Activated CD4-positive, alpha-beta T cell treated with anti-CD3 and anti-CD28 coated beads for 4 hours (primary cell): ENCODE data around the gene CC2D2B.
A peak's percentile ranks its signal among the peaks of the same experiment; 100 is the strongest.
"Not testable (repeated sequence)": the region's sequence is repeated elsewhere in the genome, so short reads cannot be mapped to it uniquely, and the experiment has no call there.

ENCODE experiments used
- DNase-seq, 2 donors: peaks; one replicate each; pipeline ENCODE4 v3.0.0-alpha.2; 2020

The CC2D2B gene

DNA sequence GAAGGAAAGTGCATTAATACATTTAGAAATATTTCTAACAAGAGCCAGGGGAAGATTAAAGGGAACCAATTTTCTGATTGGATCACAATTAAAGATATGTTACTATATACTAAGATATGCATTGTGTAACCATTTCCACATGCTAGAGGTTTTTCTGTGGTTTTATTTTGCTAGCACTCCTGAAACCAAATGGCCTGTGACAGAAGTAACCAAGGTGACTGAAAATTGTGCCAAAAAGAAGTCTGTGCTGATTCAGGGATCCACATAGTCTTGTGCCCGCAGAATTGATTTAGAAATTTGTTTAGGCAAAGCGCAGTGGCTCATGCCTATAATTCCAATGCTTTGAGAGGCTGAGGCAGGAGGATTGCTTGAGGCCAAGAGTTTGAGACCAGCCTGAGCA lies 1.8 kb downstream of the CC2D2B start:
- no peak for DNase-seq

DNA sequence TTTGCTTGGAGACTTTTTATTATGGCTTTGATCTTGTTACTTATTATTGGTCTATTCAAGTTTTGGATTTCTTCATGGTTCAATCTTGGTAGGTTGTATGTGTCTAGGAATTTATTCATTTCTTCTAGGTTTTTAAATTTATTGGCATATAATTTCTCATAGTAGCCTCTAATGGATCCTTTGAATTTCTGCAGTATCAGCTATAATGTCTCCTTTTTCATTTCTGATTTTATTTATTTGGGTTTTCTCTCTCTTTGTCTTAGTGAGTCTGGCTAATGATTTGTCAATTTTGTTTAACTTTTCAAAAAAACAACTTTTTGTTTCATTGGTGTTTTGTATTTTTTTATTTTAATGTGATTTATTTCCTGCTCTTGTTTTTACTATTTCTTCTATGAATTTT lies 8.3 kb downstream of the CC2D2B start:
- not testable (repeated sequence) for DNase-seq

DNA sequence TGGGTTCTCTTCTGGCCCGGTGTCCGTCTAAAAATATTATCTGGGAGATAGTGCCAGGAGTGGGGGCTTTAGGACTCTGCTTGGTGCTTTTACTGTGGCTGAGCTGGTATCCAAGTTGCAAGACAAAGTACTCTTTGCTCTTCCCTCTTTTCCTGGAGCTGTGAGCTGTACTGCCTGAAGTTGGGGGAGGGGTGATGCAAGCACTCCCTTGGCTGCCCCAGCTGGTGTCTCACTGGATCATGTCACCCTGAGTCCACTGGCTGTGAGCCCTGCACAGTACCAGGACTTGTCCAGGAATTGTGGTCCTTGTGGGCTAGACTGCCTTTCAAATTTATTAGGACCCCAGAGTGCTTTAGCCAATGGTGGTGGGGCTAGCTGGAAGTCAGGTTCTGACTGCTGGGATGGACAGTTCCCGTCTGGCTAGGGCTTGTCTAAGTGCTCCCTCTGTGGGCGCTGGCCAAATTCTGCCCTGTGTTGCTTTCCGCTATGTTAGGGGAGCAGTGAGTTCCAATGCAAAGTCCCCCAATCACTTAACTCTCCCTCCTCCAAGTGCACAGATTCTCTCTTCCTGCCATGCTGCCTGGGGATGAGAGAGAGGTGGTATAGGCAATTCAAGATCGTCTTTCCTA lies 13.1 kb downstream of the CC2D2B start:
- DNase-seq: no peak

- DNase-seq: no peak
These were observed 17.3 kb downstream of the CC2D2B start for GRCh38 chr10:95925033-95925432.

GRCh38 chr10:95935429-95935828 lies 27.7 kb downstream of the CC2D2B start:
- DNase-seq: no peak

DNA sequence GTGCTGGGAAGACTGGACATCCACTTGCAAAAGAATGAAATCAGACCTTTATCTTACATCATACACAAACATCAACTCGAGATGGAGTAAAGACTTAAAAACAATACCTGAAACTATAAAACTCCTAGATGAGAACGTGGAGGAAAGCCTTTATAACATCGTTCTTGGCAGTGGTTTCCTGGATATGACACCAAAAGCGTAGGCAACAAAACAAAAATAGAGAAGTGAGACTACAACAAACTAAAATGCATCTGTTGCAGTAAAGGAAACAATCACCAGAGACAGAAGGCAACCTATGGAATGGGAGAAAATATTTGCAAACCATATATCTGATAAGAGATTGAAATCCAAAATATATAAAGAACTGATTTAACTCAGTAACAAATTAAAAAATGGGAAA lies 33.3 kb downstream of the CC2D2B start:
- no peak for DNase-seq

DNA sequence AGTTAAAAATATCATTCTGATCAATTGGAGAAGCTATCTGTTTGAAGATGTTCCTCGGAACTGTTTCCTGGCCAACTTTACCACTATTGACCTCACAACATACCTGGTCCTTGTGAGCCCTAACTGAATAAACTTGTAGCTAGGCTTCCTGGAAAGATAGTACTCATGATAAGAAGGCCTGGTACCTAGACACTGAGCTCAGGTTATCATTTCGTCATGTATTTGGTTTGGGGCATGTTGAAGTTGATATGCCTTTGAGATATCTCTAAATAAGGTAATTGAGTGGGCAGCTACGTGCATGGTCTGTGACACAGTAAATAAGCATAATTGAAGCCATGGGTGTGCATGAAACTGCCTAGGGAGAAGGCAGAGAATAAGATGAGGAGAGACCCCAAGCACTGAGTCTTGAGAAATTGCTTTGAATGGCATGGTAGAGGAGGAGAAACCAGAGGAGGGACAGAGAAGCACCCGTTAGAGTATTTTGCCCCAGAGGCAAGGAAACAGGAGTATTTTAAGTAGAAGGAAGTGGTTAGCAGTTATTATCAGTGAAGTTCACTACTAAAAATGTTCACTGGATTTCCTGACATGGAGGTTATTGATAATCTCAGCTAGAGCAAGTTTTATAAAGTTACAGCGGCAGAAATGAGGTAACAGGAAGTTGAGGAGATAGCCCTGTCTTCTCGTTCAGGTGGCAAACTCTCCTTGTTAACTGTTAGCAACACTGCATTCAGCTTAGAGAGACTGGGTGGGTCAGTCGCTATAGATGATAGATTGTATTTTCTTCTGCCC lies 55.6 kb downstream of the CC2D2B start:
- no peak for DNase-seq

GRCh38 chr10:95963991-95964389 lies 56.2 kb downstream of the CC2D2B start:
- DNase-seq: no peak

GRCh38 chr10:95964756-95965155 lies 57.0 kb downstream of the CC2D2B start:
- DNase-seq: no peak

DNA sequence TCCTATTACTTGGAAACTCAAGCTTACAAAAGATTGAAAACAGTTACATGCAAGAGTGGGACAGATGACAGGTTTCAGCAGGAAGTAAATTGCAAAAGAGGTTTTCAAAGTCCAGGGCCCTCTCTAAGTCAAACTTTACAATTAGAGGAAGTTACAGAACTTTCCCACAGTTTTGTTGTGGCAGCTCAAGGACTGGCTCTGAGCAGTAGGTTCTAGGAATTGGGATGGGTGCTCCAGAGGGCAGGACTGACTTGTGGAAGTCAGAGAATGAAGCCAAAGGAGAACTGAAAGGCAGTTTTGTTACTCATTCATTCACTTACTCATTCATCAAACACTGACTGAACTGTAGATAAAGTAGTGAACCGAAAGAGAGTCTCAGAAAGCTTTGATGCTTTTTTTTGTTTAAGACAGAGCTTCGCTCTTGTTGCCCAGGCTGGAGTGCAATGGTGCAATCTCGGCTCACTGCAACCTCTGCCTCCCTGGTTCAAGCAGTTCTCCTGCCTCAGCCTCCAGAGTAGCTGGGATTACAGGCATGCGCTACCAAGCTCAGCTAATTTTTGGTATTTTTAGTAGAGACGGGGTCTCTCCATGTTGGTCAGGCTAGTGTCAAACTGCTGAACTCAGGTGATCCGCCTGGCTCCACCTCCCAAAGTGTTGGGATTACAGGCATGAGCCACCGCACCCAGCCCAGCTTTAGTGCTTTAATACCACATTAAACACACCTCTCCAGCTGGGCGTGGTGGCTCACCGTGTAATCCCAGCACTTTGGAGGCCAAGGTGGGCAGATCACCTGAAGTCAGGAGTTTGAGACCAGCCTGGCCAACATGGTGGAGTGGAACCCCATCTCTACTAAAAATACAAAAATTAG lies 68.8 kb downstream of the CC2D2B start:
- no peak for DNase-seq

DNA sequence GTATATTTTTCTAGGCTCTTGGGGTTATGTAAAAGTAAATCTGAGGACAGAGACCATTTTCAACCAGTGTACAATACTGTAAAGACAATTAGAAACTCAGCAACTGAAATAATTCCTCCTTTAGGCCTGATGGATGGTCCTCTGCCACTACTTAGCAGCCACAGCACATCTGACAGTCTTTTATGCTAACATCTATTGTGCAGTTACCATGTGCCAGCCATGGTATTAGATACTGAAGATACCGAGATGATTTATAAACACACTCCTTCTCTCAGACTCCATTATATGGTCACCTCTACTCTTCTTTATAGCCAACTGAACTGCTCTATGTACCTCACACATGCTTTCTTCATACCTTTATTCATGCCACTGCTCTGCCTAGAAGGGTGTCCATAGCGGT lies 74.4 kb downstream of the CC2D2B start:
- no peak for DNase-seq

- no peak for DNase-seq
These were observed 80.1 kb downstream of the CC2D2B start for GRCh38 chr10:95987685-95988426.

DNA sequence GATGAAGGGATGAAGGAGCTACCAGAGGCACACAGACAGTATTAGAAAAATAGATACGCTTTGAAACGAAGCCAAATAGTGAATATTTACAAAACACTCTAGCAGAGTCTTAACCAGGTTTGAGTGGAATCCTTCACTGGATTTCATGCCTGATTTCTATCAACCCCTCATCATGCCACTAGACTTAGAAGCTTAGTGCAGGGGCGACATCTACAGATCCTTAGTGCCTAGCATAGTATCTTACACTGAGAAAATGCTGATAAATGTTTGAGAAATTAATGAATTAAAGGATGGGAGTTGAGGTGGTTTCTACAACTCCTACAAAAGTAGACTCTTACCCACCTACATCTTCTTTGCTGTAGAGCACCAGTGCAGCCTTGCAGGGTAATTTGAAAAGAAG lies 80.9 kb downstream of the CC2D2B start:
- no peak for DNase-seq

- not testable (repeated sequence) for DNase-seq
These were observed 86.6 kb downstream of the CC2D2B start for GRCh38 chr10:95994376-95994775.

DNA sequence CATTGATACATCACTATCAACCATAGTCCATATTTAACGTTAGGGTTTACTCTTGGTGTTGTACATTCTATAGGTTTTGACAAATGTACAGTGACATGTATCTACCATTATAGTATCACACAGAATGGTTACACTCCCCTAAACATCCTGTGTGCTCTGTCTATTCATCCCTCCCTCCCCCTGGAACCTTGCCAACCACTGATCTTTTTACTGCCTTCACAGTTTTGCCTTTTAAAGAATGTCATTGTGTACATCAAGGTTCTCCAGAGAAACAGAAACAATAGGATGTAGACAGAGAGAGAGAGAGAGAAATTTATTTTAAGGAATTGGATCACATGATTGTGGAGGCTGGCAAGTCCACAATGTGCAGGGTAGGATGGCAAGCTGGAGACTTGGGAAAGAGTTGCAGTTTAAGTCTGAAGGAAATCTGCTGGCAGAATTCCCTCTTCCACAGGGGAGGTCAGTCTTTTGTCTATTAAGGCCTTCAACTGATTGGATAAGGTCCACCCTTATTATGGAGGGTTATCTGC lies 90.5 kb downstream of the CC2D2B start:
- DNase-seq: no peak

- DNase-seq: no peak
These were observed 106.2 kb downstream of the CC2D2B start for GRCh38 chr10:96013956-96014355.

- no peak for DNase-seq
These were observed 106.8 kb downstream of the CC2D2B start for GRCh38 chr10:96014473-96015102.

DNA sequence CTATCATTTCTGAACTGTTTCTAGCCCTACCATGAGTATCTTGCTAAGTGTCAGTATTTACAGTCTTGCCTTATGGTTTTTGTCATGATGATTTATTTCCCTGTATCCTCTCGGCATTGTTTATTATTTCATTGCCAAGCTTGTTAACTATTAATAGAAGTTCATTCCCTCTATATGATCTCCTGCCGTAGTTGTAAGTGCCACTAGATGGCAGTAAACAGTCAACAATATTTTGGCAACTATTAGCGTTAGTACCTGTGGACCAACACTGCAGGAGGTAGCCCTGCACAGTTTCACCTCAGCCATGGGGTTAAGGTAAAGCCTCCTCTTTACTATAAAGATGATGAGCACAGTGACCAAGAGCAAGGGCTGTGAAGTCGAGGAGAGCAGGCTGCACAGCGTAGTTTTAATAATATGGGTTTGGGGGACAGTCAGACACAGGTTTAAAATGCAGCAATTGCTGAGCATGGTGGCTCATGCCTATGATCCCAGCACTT lies 109.5 kb downstream of the CC2D2B start:
- peak; percentile 18 to 54 for DNase-seq

GRCh38 chr10:96021332-96021731 lies 113.6 kb downstream of the CC2D2B start:
- DNase-seq: no peak

DNA sequence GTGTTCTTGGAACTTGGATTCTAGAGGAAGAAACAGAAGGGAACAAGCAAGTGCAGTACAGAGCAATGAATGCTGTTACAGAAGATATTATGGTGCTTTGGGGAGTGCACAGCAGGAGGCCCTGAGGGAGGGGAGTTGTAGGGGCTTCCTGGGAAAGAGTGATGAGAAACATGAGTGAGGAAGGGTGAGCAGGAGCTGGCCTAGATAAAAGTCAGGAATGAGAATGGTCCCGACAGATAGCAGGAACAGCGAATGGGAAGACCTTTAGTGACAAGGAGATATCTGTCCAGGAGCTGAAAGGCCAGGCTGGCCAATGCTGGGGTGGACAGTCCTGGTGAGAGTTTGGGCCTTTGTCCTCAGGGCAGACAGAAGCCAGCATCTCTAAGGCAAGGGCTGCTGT lies 115.0 kb downstream of the CC2D2B start:
- no peak for DNase-seq

GRCh38 chr10:96023168-96023567 lies 115.4 kb downstream of the CC2D2B start:
- DNase-seq: no peak

DNA sequence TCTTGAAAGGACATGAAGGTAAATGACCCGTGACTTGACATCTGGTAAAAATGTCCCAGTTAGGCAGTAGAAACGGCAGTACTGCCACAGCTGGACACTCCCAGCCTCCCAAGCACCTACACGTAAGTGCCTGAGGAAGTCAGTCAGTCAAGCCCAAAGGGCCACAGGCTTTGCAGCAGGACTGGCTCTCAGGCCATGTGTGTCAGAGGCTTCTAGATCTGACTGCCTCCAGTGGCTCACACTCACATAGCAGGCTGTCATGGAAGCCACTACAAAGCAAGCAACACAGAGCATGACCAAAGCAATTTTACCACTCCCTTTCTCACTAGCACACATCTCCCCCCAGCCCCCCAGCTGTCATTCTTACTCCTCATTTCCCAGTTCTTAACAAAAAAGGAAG lies 117.8 kb downstream of the CC2D2B start:
- DNase-seq: no peak
